Astrocyte of the cerebellum (primary cell): Measurements from ENCODE around the gene APRT.

Experiments used
- DNase-seq: peaks from one replicate; pipeline ENCODE4 v3.0.0-alpha.2; 2011; ENCODE audit warnings: low read depth
- H3K4me3 ChIP-seq: 2 replicates; pipeline ENCODE4 v1.5.1; 2011; ENCODE audit warnings: mild to moderate bottlenecking, low read depth, low read length, moderate library complexity
- CTCF ChIP-seq: IDR thresholded peaks from 2 replicates; pipeline ENCODE4 v1.5.1; 2012; ENCODE audit warnings: low read length, low read depth, moderate library complexity, mild to moderate bottlenecking; ENCODE audit errors: missing control alignments
- in situ Hi-C: cut with HindIII; loops from 2 replicates; pipeline ENCODE4 v1.10.0; 2017; ENCODE audit warnings: low sequenced_read_pairs

Gene APRT

DNA sequence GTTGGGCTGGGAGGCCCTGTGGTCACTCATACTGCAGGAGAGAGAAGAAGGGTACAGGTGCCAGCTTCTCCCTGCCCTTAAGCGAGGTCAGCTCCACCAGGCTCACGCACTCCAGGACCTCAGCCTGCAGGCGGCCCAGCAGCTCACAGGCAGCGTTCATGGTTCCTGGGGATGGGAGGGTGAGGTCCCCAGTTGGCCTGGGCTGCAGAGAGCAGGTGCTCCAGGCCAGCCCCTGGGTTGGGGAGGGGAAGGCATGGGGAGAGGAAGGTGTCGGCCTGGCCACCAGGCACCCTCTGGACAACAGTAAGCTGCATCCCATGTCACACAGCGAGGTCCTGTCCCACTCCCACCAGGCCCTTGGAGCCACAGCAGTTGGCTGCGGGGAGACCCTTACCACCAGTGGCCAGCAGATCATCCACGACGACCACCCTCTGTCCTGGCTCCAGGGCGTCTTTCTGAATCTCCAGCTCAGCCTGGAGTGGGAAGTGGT, 2.0 kb downstream of the APRT start:
- H3K4me3 ChIP-seq, result no peak overlapping the region
- in situ Hi-C loops, result no loop called here
- no peak for TF ChIP-seq CTCF
- DNase-seq, result no peak

- H3K4me3 ChIP-seq, result no peak overlapping the region
- in situ Hi-C loops, result no loop called here
- DNase-seq, result no peak
- TF ChIP-seq CTCF, result no peak
Measured at GRCh38 chr16:88809068-88809675, 2.6 kb downstream of the APRT start.

- no peak overlapping the region for H3K4me3 ChIP-seq
- in situ Hi-C loops, result no loop called here
- no peak for TF ChIP-seq CTCF
- DNase-seq, result no peak
Measured at GRCh38 chr16:88807626-88808453, 3.9 kb downstream of the APRT start.

DNA sequence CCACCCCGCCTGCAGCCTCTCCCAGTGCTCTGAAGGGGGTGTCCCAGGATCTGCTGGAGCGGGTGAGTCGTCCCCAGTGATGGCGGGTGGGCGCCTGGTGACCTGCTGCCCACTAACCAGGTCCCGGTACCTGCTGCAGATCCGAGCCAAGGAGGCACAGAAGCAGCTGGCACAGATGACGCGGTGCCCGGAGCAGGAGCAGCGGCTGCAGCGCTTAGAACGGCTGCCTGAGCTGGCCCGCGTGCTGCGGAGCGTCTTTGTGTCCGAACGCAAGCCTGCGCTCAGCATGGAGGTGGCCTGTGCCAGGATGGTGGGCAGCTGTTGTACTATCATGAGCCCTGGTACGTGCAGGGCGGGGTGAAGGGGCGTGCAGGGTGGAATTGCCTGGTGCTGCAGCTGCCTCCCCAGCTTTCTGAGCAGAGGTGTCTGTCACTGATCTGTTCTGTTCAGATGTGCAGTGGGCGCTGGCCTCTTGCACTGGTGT, 4.5 kb downstream of the APRT start:
- in situ Hi-C loops, result no loop called here
- H3K4me3 ChIP-seq, result no peak overlapping the region
- no peak for DNase-seq
- TF ChIP-seq CTCF, result no peak

- DNase-seq, result no peak
- TF ChIP-seq CTCF, result no peak
- no peak overlapping the region for H3K4me3 ChIP-seq
- in situ Hi-C loops, result no loop called here
Measured at GRCh38 chr16:88806491-88807111, 5.1 kb downstream of the APRT start.

DNA sequence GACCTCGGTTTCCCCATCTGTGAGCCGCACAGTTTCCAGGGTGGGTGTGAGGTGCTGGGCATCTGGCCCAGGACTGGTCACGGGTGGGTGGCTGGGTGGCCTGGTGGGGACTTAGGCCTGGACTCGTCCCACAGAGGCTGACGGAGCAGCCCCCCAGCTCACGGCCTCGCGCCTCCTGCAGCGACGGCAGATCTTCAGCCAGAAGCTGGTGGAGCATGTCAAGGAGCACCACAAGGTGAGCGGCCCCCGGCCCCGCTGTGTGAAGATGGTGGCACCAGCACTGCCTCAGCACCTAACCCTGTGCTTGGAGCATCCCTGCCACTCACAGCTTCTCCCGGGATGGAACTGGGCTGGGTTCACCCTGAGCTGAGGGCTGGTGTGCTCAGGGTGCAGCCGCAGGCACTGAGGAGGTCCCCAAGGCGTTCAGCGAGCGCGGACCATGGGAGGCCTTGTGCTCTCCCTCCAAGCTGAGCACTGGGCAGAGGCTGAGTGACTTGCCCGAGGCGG, 5.8 kb downstream of the APRT start:
- TF ChIP-seq CTCF, result no peak
- DNase-seq, result no peak
- no peak overlapping the region for H3K4me3 ChIP-seq
- in situ Hi-C loops, result no loop called here
